HUDEP-2 (cell line): Measurements from ENCODE around the gene SERTAD2.

ENCODE experiments used
- DNase-seq, 76 experiments: peaks; one replicate each; lab custom pipeline; 2025; ENCODE audit not compliant: unreplicated experiment in 76 of 76; lab: John Stamatoyannopoulos, UW

Gene SERTAD2

GRCh38 chr2:64653109-64654062 lies at the start of gene SERTAD2:
Gene SERTAD2 (minus strand): TSS chr2:64653913. CDS start chr2:64636871, 17,042 bp downstream.
- DNase-seq = peak in 71 of 76 experiments; percentile 11 to 82 (median 66)

DNA sequence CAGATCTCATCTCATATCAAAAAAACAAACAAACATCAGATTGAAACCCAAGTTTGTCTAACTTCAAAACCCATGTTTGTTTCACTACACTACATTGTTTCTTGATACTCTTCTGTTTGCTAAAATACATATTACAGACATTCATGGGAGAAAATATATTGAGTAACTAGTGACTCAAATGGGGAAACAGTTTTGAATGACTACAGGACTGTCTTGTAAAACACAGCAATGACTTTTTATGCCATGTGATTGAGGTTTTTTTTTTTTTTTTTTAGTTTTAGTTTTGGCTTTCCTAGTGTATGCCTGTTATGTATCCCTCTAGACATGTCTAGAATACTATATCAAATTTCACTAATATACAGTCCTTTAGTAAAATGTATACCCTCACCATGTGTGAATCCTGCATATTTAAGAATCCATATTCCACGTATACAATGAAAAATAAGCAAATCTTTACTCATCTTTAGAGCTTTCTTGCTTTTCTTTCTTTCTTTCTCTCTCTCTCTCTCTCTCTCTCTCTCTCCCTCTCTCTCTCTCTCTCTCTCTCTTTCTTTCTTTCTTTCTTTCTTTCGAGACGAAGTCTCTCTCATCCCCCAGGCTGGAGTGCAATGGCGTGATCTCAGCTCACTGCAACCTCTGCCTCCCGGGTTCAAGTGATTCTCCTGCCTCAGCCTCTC lies 46.6 kb upstream of the SERTAD2 start:
- DNase-seq = no peak

DNA sequence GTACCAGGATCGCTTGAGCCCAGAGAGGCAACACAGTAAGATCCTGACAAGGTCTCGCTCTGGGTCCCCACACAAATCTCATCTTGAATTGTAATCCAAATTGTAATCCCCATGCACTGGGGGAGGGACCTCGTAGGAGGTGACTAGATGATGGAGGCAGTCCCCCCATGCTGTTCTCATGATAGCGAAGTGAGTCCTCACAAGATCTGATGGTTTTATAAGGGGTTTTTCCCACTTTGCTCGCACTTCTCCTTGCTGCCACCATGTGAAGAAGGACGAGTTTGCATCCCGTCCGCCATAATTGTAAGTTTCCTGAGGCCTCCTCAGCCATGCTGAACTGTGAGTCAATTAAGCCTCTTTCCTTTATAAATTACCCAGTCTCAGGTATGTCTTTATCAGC lies 46.0 kb upstream of the SERTAD2 start:
- DNase-seq = no peak

DNA sequence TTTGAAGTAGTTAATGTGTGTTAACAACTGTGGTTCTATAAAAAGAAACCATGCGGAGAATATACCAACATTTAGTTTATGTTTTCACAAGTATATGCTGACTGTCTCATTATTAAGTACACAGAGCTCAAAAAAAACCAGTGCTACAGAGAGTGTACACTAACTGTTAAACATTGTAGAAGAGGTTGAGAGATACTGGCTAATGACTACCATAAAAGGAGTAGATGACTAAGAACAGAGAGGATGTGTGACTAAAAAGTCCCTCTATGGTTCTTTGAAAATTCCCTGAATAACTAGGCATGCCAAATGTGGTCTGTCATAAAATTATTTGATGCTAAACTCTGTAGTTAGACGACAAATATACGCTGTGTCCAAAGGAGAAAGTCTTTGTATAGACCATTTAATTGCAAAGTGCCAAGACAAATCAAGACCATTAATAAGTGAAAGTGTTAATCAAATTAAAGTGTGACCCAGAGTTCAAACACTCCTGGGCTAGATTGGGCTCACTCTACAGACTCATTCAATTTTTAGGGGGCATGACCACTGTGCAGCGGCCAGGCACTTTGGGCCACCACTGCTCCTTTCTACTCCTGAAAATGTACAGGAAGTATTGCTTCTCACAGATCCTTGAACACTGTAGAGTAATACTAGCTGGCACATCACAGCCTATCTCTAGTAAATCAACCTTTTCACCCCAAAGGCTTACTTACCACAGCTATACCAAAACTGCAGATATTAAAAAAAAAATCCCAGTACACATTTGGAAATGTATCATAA lies 45.1 kb upstream of the SERTAD2 start:
- no peak for DNase-seq

GRCh38 chr2:64698177-64698643 lies 44.5 kb upstream of the SERTAD2 start:
- no peak for DNase-seq

- DNase-seq = no peak
These were observed 43.8 kb upstream of the SERTAD2 start for GRCh38 chr2:64697297-64698176.

- no peak for DNase-seq
These were observed 42.9 kb upstream of the SERTAD2 start for GRCh38 chr2:64696636-64697035.

DNA sequence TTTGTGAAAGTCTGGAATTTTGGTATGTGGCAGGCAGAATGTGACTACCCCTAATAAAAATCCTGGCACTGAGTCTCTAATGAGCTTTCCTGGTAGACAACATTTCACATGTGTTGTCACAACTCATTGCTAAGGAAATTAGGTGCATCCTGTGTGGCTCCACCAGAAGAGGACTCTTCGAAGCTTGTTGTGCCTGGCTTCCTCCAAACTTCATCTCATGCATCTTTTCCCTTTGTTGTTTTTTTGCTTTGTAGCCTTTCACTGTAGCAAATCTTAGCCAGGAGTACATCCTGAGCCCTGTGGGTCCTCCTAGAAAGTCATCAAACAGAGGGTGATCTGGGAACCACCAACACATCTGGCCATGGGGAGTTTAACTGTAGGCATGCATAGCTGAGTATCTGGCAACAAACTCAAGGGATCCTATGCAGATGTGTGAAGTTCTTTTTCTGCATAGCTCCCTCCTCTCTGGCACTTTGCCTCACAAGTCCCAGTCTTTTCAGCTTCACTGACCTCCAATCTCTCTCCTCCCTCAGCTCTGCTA lies 42.1 kb upstream of the SERTAD2 start:
- DNase-seq = no peak

- peak in 1 of 76 experiments; percentile 10 for DNase-seq
These were observed 38.7 kb upstream of the SERTAD2 start for GRCh38 chr2:64692401-64692800.

DNA sequence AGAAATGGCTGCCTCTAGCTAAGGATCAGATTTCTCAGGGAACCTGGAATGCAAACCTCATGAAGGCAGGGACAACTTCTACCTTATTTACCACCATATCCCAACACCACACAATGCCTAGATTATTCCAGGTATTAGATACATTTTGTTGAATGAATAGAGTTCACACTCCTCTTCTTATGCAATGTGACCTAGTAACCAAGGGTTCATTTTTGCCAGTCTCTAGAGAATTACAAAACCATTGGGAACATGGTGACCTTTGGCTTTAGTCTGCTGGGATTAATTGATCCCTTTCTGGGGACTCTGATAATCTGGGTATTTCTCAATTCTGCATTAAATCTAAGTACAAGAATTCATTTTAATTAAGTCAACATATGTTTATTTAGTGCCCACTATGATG lies 35.2 kb upstream of the SERTAD2 start:
- no peak for DNase-seq

GRCh38 chr2:64686283-64686956 lies 32.7 kb upstream of the SERTAD2 start:
- no peak for DNase-seq

- no peak for DNase-seq
These were observed 31.7 kb upstream of the SERTAD2 start for GRCh38 chr2:64685430-64685829.

- no peak for DNase-seq
These were observed 30.2 kb upstream of the SERTAD2 start for GRCh38 chr2:64683771-64684510.

DNA sequence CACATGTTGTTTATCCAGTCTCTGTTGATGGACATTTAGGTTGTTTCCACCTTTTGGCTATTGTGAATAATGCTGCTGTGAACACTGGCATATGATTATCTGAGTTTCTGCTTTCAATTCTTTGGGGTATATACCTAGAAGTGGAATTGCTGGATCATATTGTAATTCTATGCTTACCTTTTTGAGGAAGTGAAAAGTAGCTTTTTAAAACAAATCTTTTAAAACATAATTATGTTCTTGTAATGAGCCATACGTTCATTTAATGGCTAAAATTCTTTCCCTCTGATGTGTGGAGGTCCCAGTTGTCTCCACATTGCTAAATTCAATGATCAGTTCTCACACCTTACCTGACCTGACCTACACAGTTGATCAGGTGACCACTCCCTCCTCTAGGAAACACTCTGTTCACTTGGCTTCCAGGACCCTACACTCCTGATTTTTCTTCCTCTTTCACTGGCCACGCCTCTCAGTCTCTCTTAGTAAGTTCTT lies 27.8 kb upstream of the SERTAD2 start:
- no peak for DNase-seq

GRCh38 chr2:64679673-64680425 lies 26.1 kb upstream of the SERTAD2 start:
- no peak for DNase-seq

GRCh38 chr2:64678771-64679590 lies 25.3 kb upstream of the SERTAD2 start:
- DNase-seq = no peak

- DNase-seq = no peak
These were observed 23.8 kb upstream of the SERTAD2 start for GRCh38 chr2:64677530-64677929.
